NB4 (cell line): Measurements from ENCODE around the gene CDK2.

Source experiments
- POLR2A ChIP-seq: IDR thresholded peaks from 2 replicates; pipeline ENCODE4 v1.6.1; 2011; ENCODE audit warnings: mild to moderate bottlenecking; ENCODE audit not compliant: insufficient read length; ENCODE audit errors: extremely low read depth
- TF ChIP-seq, protein P1 (sequence below): IDR thresholded peaks from one replicate; pipeline ENCODE4 v1.5.1; 2012; ENCODE audit warnings: low read depth, low read length

- TF ChIP-seq, protein P1, sequence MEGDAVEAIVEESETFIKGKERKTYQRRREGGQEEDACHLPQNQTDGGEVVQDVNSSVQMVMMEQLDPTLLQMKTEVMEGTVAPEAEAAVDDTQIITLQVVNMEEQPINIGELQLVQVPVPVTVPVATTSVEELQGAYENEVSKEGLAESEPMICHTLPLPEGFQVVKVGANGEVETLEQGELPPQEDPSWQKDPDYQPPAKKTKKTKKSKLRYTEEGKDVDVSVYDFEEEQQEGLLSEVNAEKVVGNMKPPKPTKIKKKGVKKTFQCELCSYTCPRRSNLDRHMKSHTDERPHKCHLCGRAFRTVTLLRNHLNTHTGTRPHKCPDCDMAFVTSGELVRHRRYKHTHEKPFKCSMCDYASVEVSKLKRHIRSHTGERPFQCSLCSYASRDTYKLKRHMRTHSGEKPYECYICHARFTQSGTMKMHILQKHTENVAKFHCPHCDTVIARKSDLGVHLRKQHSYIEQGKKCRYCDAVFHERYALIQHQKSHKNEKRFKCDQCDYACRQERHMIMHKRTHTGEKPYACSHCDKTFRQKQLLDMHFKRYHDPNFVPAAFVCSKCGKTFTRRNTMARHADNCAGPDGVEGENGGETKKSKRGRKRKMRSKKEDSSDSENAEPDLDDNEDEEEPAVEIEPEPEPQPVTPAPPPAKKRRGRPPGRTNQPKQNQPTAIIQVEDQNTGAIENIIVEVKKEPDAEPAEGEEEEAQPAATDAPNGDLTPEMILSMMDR: no peak
- no peak for TF ChIP-seq POLR2A
Measured at GRCh38 chr12:56013482-56013881, 46.9 kb downstream of the CDK2 start.
